Keratinocyte (primary cell): ENCODE data around the gene UNKL. TPM values are rescaled to one million over a fixed set of nuclear protein-coding genes. Genes with fewer than 3 reads are reported as not detected.

ENCODE experiments used
- DNase-seq: peaks from one replicate; pipeline ENCODE4 v3.0.0-alpha.2; 2011; ENCODE audit warnings: low read depth, missing footprints, low spot score
- FAIRE-seq: peaks from 2 replicates; lab custom pipeline; 2011; peaks lifted over from hg19 to GRCh38; lab: Jason Lieb, UNC
- H2AFZ ChIP-seq: 2 replicates; pipeline ENCODE4 v1.6.0; 2012; ENCODE audit warnings: low read length, control low read depth, inconsistent platforms; ENCODE audit not compliant: control insufficient read depth
- H3K27ac ChIP-seq: 2 replicates; pipeline ENCODE4 v1.5.1; 2011; ENCODE audit warnings: low read length; ENCODE audit not compliant: control insufficient read depth, insufficient read depth
- H3K27me3 ChIP-seq: 3 replicates; pipeline ENCODE4 v1.6.0; 2011; ENCODE audit warnings: low read length; ENCODE audit not compliant: control insufficient read depth, insufficient read depth; ENCODE audit errors: extremely low read depth
- H3K36me3 ChIP-seq, 2 experiments: 2 replicates in 1 of 2; 3 replicates in 1 of 2; pipeline ENCODE4 v1.5.1; 2011; ENCODE audit warnings: low read length in 2 of 2, mild to moderate bottlenecking in 1 of 2; ENCODE audit not compliant: control insufficient read depth in 2 of 2, insufficient read depth in 2 of 2; ENCODE audit errors: extremely low read depth in 1 of 2
- H3K4me1 ChIP-seq: 3 replicates; pipeline ENCODE4 v1.5.1; 2011; ENCODE audit warnings: low read length; ENCODE audit not compliant: control insufficient read depth, insufficient read depth; ENCODE audit errors: extremely low read depth
- H3K4me2 ChIP-seq: 3 replicates; pipeline ENCODE4 v1.6.0; 2011; ENCODE audit warnings: low read depth, low read length; ENCODE audit not compliant: control insufficient read depth, insufficient read depth; ENCODE audit errors: extremely low read depth
- H3K4me3 ChIP-seq, 3 experiments: fragments of 200-600 bp in 1 of 3; sonication (generic) in 1 of 3; 2 replicates in 2 of 3; 3 replicates in 1 of 3; pipeline ENCODE4 v1.5.1; 2011 to 2016; ENCODE audit warnings: low read length in 3 of 3, mild to moderate bottlenecking in 3 of 3, control low read depth in 2 of 3, inconsistent platforms in 1 of 3, low read depth in 1 of 3, mixed read lengths in 1 of 3, mixed run types in 1 of 3, moderate library complexity in 1 of 3; ENCODE audit not compliant: control insufficient read depth in 2 of 3, insufficient read depth in 2 of 3; ENCODE audit errors: extremely low read depth in 1 of 3
- H3K79me2 ChIP-seq: 2 replicates; pipeline ENCODE4 v1.6.0; 2012; ENCODE audit warnings: low read length; ENCODE audit not compliant: control insufficient read depth, insufficient read depth
- H3K9ac ChIP-seq: 3 replicates; pipeline ENCODE4 v1.6.0; 2011; ENCODE audit warnings: low read length; ENCODE audit not compliant: control insufficient read depth, insufficient read depth; ENCODE audit errors: extremely low read depth
- H3K9me1 ChIP-seq: 3 replicates; pipeline ENCODE4 v1.6.0; 2011; ENCODE audit warnings: low read length; ENCODE audit not compliant: control insufficient read depth, insufficient read depth; ENCODE audit errors: extremely low read depth
- H3K9me3 ChIP-seq: 2 replicates; pipeline ENCODE4 v1.5.1; 2012; ENCODE audit warnings: low read depth, low read length; ENCODE audit not compliant: control insufficient read depth
- H4K20me1 ChIP-seq: 3 replicates; pipeline ENCODE4 v1.6.0; 2011; ENCODE audit warnings: low read length; ENCODE audit not compliant: control insufficient read depth, insufficient read depth; ENCODE audit errors: extremely low read depth
- CTCF ChIP-seq, 3 experiments: IDR thresholded peaks in 1 of 3; conservative IDR thresholded peaks in 1 of 3; optimal IDR thresholded peaks in 1 of 3; 2 replicates in 2 of 3; 3 replicates in 1 of 3; pipeline versions ENCODE3 to v1.5.1; 2011; ENCODE audit warnings: low read length in 3 of 3, mild to moderate bottlenecking in 3 of 3, moderate library complexity in 2 of 3, control low read depth in 1 of 3, inconsistent platforms in 1 of 3; ENCODE audit not compliant: insufficient read depth in 2 of 3; ENCODE audit errors: extremely low read depth in 1 of 3
- EZH2 ChIP-seq: IDR thresholded peaks from one replicate; pipeline ENCODE4 v1.6.1; 2012; ENCODE audit warnings: inconsistent platforms, mild to moderate bottlenecking, low read length, moderate library complexity
- dilution Hi-C: fragments of 300-500 bp; cut with MboI; formaldehyde crosslinking; loops from one replicate; pipeline ENCODE4 v1.7.0; 2020; ENCODE audit warnings: low sequenced_read_pairs; ENCODE audit not compliant: extremely low pct_ligation_motif_present
- polyA plus RNA-seq, 5 experiments: library from polyadenylated mRNA; depleted of rRNA in 3 of 5; stranded (reverse) in 3 of 5; stranded (forward) in 1 of 5; unstranded in 1 of 5; fragments of >200 nt; gene quantifications; 1 replicate in 1 of 5; 2 replicates in 3 of 5; 3 replicates in 1 of 5; pipeline versions ENCODE4 v1.2.1 to v1.2.3, GENCODE V29; 2011 to 2012; ENCODE audit warnings: missing spikeins in 2 of 5, low read depth in 1 of 5, low replicate concordance in 1 of 5

UNKL gene
- polyA plus RNA-seq, 1 donor (not counting 4 experiments of a cell fraction or from before 2014, with no cell fraction given): 2.3 TPM

- Histone ChIP-seq H3K4me2 (no peak overlapping the region), H3K4me1 (no peaks in the 10 kb centered on the region), H3K27me3 (no peaks in the 10 kb centered on the region), H3K9me3 (no peaks in the 10 kb centered on the region), H3K36me3 (peaks cover 0 to 21% of the 10 kb centered on the region in 2 experiments), H2AFZ (no peak overlapping the region), H3K9ac (no peak overlapping the region), H3K27ac (no peak overlapping the region), H4K20me1 (no peaks in the 10 kb centered on the region), H3K79me2 (no peaks in the 10 kb centered on the region), H3K4me3 (no peak overlapping the region), H3K9me1 (no peaks in the 10 kb centered on the region)
- no peak for TF ChIP-seq CTCF (optimal IDR thresholded peaks at IDR 0.05 in 1 of 3, IDR thresholded peaks at IDR 0.05 in 1 of 3, conservative IDR thresholded peaks at IDR 0.05 in 1 of 3; ENCODE audit: extremely low read depth in 1 of 3, insufficient read depth in 2 of 3, low read length in 3 of 3)
- no peak for TF ChIP-seq EZH2
- dilution Hi-C loops: no loop called here
- no peak for DNase-seq
- no peak for FAIRE-seq
Measured at GRCh38 chr16:1460602-1461138, 46.2 kb upstream of the UNKL start.

DNA sequence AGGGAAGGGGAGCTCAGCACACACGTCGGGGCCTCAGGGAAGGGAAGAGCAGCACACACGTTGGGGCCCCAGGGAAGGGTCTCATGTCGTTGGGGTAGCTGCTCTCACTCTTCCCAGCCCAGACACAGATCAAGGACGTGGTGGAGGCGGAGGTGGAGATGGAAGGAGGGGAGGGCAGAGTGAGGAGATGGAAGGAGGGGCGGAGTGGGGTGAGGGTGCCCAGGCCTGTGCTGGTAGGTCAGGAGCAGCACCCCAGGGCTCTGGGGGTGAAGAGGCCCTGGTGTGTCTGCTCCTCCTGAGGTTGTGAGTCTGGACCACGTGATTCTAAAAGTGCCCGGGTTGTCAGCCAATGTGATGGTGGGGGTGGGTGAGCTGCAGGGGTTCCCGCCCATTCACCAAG, 45.5 kb upstream of the UNKL start:
- H3K27ac ChIP-seq: no peak overlapping the region
- dilution Hi-C loops: no loop called here

More for the DNA sequence above, 45.5 kb upstream of the UNKL start:
- DNase-seq: no peak
- no peak overlapping the region for H3K9ac ChIP-seq
- no peaks in the 10 kb centered on the region for H4K20me1 ChIP-seq
- no peaks in the 10 kb centered on the region for H3K27me3 ChIP-seq
- H3K79me2 ChIP-seq: no peaks in the 10 kb centered on the region
- TF ChIP-seq CTCF (optimal IDR thresholded peaks at IDR 0.05 in 1 of 3, IDR thresholded peaks at IDR 0.05 in 1 of 3, conservative IDR thresholded peaks at IDR 0.05 in 1 of 3; ENCODE audit: extremely low read depth in 1 of 3, insufficient read depth in 2 of 3, low read length in 3 of 3): no peak
- TF ChIP-seq EZH2: no peak
- H3K4me2 ChIP-seq: no peak overlapping the region
- no peaks in the 10 kb centered on the region for H3K9me1 ChIP-seq
- FAIRE-seq: no peak
- no peaks in the 10 kb centered on the region for H3K4me1 ChIP-seq
- no peak overlapping the region for H3K4me3 ChIP-seq
- H2AFZ ChIP-seq: no peak overlapping the region
- H3K36me3 ChIP-seq: peaks cover 0 to 23% of the 10 kb centered on the region in 2 experiments
- H3K9me3 ChIP-seq: no peaks in the 10 kb centered on the region
